Measurements from ENCODE around the gene KIF13A.
"Not testable (repeated sequence)": the region's sequence is repeated elsewhere in the genome, so short reads cannot be mapped to it uniquely, and the experiment has no call there.

Gene KIF13A

DNA sequence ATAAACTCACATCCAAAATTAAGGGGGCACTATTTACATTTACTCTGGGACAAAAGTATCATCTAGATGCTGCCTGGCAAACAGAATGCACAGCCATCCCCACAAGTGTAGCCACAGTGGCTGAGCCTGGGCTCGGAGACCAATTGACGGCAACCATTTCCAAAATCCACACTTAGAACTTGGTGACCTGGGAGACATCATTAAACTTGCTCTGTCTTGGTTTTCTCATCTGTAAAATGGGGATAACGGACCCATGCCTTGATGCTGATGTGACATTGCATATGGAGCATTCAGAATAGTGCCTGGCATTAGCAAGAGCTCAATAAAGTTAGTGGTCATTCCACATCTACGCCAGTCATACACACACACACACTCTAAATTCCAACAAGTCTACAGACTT, 140.7 kb downstream of the KIF13A start:
- DNase-seq (ENCODE audit: low read depth in 3 of 3): no peak

DNA sequence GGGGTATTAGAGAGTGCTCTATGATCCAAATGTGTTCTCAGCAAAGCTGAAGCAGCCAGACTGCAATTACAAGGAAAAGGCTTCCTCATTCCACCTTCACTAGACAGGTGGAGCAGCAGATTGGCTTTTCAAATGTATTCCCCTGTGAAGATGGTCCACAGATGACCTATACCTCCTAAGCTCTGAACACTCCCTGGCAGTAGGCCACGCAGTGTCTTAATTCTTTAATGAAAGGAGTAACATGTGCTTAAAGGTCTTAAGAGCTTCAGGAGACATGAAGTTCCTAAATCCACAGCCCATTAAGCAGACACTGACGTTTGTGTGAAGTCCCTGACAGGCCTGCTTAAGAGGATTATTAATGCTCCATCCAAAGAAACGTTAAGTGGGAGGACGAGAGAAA, 141.8 kb downstream of the KIF13A start:
- DNase-seq (ENCODE audit: low read depth in 3 of 3): no peak

DNA sequence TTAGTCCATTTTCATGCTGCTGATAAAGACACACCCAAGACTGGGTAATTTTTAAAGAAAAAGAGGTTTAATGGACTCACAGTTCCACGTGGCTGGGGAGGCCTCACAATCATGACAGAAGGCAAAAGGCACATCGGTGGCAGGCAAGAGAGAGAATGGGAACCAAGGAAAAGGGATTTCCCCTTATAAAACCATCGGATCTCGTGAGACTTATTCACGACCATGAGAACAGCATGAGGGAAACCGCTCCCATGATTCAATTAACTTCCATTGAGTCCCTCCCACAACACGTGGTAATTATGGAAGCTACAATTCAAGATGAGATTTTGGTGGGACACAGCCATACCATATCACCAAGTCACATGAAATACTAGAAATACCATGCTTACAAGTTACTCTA, 142.5 kb downstream of the KIF13A start:
- not testable (repeated sequence) for DNase-seq (ENCODE audit: low read depth in 3 of 3)

DNA sequence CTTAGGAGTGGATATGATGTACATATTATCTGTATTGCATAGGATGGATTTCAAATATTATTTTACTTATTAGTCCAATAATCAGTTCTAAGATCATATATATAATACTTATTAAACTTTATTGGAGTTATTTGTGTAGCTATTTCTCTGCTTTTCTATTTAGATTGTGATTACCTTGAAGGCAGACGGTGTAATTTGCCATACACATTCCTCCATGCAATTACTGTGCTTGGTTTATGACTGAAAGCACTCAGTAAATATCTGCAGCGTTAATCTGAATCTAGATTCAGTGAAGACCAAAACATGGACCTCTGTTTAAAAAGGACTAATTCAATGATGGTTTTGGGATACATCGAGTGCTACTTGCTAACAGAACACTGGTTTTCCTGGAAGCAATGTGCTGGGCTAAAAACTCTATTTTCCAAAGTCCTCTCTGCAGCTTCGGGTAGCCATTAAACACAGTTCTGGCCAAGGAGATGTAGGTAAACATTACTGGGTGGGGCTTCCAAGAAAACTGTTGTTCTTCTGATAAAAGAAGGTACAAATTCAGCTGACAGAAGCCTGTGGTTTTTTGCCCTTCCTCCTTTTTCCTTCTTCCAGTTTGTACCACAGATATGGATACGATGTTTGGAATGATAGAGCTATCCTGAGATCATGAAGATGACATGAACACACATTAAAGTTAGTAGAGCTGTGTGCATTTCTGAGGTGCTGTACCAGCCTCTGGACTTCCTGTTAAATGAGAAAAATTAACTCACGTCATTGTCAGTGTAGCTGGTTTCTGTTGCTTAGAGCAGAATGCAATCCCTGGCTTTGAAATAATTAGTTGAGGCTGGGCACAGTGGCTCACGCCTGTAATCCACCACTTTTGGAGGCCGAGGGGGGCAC, 144.3 kb downstream of the KIF13A start:
- DNase-seq (ENCODE audit: low read depth in 3 of 3): no peak

DNA sequence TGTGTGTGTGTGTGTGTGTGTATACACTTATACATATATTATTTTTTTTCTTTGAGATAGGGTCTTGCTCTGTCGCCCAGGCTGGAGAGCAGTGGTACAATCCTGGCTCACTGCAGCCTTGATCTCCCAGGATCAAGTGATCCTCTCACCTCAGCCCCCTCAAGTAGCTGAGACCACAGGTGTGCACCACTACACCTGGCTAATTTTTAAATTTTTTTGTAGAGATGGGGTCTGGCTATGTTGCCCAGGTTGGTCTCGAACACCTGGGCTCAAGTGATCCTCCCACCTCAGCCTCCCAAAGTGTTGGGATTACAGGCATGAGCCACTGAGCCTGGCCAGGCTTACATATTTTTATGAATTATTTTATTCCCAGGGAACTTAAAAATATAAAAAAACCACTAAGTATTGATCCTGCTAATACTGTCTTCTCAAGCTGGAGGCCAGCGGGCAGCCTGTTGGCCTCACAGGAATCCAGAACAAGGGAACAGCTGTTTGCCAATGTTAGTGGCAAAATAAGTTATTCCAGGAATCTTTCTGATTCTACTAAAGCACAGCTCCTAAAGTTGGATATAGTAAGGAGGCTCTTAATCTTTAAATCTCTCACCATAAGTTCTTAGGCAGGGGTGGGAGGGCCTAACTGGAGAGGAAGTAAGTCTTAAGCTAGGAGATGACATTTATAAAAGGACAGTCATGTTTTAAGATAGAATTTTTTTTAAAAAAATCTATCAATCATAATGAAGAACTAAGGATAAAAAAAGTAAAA, 145.2 kb downstream of the KIF13A start:
- DNase-seq (ENCODE audit: low read depth in 3 of 3): no peak

DNA sequence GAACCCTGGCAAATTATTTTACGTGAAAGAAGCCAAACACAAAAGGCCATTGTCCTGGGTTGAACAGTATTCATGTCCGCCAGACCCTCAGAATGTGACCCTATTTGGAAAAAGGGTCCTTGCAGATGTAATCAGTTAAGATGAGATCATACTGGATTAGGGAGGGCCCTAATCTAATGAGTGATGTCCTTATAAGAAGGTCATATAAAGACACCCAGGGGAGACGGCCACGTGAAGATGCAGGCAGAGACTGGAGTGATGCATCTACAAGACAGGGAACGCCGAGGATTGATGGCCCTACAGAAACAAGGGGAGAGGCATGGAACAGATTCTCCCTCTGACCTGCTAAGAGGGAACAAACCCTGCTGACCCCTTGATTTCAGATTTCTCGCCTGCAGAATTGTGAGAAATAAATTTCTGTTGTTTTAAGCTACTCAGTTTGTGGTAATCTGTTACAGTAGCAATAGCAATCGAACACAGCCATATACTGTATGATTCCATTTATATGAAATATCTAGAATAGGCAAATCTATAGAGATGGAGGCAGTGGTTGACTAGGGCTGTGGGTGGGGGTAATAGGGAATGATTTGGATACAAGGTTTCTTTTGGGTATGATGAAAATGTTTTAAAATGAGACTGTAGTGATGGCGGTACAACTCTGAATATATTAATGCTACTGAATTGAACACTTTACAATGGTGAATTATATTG, 147.8 kb downstream of the KIF13A start:
- no peak for DNase-seq (ENCODE audit: low read depth in 3 of 3)

DNA sequence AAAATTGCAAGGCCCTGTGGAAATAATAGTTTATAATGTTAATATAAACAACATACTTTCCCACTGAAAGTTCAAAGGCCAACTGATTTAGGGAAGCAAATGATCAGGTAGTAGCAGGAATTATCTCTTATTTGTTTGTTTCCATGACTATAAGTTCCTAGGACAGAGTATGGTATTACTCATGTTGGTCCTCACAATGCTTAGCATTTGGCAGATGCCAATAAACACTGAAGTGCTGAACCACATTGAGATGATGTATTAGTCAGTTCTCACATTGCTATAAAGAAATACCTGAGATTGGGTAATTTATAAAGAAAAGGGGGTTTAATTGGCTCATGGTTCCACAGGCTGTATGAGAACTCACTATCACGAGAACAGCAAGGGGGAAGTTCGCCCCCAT, 151.1 kb downstream of the KIF13A start:
- no peak for DNase-seq (ENCODE audit: low read depth in 3 of 3)

DNA sequence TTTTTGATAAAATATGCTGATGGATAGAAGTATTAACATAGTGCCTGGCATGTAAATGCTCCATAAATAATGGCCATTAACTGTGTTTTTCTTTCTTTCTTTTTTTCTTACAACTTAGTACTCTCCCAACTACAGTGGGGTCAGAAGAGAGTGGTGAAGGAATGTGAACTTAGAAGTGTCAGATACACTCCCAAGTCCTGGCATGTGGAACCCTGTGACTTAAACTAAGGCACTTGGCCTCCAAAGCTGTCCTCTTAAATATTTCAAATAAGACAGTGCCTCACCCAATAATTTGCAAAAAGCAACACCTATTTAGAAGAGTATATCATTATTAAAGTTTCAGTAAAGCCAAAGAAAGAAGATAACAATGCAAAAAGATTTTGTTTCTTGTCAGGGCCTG, 151.7 kb downstream of the KIF13A start:
- DNase-seq (ENCODE audit: low read depth in 3 of 3): no peak

DNA sequence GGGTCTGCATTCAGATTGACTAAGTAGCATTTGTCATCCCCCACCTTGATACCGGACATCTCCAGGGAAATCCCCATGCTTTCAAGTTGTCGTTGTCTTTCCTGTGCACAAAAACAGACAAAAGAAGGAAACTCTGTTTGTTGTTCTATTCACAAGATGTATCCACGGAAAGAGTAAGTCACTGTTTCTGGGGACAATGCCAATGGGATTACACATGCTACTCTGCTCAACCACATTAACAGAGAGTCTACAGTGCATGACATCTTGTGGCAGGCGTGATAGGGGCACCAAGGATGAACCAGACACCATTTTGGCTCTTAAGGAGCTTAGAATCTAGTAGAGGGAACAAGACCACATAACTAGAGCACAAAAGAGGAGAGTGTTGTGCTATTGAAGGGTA, 156.3 kb downstream of the KIF13A start:
- DNase-seq (ENCODE audit: low read depth in 3 of 3): no peak

DNA sequence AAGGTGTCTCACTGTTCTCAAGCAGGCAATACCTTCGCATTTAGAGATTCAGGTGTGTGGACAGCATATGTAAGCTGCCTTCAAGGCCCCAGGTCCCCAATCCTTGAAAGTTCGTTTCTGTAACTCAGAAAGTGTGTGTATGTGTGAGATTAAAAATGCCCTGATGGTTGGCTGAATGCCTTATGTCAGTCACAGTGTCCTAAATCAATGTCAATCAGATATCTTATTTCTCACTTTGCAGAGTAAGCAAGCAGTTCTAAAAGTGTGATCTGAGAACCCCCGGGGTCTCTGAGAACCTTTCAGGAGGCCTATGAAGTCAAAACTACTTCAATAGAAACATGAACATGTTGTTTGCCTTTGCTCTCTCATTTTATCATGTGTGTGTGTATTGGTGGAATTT, 157.5 kb downstream of the KIF13A start:
- no peak for DNase-seq (ENCODE audit: low read depth in 3 of 3)

DNA sequence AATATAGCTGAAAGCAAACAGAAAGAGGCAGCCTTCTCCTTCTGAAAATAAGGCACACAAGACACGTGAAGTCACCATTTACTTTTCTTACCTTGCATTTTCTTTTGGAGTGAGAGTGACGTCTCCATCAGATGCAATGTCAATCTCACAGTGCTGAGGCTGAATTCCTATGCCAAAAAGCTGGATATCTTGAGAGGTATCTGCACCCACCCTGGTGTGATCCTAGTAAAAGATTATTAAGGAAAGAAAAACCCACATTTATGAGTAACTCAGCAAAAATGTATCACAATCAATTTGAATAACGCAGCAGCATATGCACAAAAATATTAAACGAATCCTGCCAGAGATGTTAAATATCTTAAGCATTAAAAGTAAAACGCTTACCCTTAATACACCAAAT, 159.3 kb downstream of the KIF13A start:
- DNase-seq (ENCODE audit: low read depth in 3 of 3): no peak

DNA sequence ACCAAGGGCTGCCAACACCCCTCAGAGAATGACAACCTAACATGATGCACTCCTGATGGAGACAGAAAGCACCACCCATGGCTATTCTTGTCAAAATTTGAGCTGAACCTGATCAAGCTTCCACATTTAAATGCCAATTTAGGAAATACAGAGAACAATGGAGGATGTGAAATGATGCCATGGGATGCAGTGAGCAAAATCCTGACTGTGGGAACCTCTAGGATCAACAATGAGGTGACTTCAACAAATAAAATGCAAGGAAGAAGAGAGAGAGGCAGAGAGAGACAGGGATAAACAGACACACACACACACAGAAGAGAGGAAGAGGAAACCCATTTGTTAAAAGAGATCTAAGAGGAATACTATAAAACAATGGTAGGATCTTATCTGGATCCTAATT, 161.1 kb downstream of the KIF13A start:
- DNase-seq (ENCODE audit: low read depth in 3 of 3): no peak

DNA sequence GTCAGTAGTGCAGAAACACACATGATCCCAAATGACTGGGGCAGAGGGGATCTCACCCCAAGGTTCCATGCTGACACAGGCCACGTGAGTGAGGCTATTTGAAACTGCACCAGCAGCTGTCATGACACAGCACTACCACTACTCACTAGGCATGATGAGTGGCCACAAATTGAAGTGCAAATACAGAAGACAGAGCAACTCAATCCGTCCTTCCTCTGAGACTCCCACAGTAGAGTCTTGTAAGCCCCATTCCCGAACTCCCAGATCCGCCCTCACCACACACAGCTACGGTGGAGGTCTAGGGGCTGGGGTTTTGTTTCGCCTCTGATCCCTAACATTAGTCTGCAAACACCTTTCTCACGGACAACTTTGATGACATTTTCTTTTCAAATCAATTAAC, 167.4 kb downstream of the KIF13A start:
- no peak for DNase-seq (ENCODE audit: low read depth in 3 of 3)

DNA sequence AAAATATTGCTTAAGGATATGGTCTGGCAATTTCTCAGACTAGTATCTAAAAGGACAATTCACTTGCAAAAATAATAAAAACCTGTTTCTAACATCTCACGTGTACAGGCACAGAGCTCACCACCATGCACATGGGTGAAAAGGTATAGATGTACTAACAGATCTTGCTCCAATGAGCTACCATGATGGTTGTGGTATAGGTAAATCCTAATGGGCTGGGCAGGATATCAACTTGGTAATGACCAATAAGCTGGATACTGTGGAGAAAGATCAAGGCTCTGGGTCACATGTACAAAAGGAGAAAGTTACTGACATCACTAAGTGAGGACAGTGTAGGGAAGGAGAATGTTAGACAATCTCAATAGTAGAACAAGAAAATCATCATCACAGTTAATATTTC, 169.7 kb downstream of the KIF13A start:
- no peak for DNase-seq (ENCODE audit: low read depth in 3 of 3)

DNA sequence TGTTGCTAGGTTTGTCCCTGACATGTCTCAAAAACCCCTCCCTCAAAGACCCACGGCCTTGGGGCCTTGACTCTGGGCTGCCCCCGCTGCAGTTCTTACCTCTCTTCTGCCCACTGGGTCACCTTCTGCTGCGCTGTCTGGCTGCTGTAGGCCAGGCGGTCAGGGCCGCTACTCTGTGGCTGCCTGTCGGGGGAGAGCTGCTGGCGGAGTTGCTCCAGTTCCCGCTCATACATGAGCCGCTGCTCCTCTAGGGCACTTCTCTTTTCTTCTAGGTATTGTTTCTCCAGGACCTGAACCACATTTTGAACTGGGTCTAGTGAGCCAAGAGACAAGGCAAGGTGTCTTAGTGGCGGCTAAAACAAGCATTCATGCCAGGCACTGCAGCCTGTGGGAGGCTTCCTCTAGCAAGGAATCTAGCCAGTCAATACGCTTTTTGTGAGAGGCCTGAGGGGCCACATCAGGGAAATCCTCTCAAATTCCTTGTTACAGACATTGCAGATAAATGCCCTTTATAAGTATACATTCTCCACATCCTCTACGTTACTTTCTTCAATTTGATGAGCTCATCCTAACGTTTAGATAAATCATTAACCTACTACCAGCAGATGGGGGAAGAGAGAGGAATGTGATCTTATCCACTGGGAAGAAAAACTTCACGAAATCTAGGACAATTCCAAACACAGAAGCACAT, 170.4 kb downstream of the KIF13A start:
- no peak for DNase-seq (ENCODE audit: low read depth in 3 of 3)

DNA sequence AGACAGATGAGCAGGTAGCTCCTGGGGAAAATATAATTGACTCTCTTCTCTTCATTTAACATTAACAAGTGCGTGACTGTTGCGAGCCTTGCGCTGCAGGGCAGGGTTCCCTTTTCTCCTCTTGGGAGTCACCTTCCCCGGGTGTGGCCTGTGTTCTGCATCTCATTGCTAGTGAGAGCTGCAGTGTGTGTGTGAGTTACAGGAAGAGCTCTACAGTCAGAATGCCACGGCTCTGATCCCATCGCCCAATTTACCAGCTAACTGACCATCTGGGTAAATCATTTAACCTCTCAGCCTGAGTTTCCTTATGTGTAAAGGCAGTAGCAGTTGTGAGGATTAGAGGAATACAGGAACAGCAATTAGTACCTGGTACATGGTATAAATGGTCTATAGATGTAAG, 173.9 kb downstream of the KIF13A start:
- no peak for DNase-seq (ENCODE audit: low read depth in 3 of 3)

DNA sequence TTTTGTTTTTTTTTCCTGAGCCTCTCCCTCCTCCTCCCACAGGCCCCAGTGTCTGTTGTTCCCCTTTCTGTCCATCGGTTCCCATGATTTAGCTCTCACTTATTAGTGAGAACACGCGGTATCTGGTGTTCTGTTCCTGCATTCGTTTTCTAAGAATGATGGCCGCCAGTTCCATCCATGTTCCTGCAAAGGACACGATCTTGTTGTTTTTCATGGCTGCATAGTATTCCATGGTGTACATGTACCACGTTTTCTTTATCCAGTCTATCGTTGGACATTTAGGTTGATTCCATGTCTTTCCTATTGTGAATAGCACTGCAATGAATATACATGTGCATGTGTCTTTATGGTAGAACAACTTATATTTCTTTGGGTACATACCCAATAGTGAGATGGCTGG, 175.1 kb downstream of the KIF13A start:
- no peak for DNase-seq (ENCODE audit: low read depth in 3 of 3)

DNA sequence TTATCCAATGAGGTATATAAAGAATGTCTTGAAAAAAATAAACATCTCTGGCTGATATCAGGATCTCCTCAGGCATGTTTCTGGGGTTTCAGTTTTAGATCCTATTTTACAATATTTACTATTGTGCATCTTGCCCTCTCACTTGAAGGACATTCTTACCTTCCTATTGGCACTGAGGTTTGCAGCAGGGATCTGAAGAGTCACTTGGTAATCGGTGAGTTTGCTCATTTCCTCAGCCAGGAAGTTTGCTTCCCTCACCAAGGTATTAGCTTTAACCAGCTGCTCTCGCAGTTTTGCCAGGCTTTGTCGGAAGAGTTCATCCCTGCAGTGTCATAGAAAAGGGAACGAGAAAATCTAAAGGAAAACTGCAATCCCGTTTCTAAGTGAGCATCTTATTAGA, 178.8 kb downstream of the KIF13A start:
- DNase-seq (ENCODE audit: low read depth in 3 of 3): no peak

DNA sequence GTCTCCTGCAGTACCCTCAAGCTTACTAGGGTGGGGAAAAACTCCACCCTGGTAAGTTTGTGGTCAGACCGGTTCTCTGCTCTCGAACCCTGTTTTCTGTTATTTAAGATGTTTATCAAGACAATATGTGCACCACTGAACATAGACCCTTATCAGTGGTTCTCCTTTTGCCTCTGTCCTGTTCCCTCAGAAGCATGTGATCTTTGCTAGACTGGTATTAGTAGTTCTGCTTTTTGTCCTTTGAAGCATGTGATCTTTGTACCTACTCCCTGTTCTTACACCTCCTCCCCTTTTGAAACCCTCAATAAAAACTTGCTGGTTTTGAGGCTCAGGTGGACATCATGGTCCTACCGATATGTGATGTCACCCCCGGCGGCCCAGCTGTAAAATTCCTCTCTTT, 180.0 kb downstream of the KIF13A start:
- DNase-seq (ENCODE audit: low read depth in 3 of 3): not testable (repeated sequence)

DNA sequence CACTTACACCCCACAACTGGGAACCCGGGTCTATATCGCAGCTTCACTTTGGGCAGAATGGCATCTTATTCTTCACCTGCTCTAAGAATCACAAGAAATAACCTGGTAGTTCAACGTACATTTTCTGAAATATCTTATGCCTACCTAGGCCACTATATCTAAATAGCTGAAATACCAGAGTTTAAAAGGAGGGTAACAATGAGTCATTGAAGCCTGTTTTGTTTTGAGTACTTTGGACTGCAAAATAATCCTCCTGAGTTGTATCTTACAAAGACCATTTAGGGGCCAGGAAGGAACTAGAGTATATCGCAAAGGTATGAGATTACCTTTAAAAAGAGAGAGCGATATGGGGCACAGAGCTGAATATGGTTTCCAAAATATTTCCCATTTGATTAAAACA, 184.0 kb downstream of the KIF13A start:
- no peak for DNase-seq (ENCODE audit: low read depth in 3 of 3)

DNA sequence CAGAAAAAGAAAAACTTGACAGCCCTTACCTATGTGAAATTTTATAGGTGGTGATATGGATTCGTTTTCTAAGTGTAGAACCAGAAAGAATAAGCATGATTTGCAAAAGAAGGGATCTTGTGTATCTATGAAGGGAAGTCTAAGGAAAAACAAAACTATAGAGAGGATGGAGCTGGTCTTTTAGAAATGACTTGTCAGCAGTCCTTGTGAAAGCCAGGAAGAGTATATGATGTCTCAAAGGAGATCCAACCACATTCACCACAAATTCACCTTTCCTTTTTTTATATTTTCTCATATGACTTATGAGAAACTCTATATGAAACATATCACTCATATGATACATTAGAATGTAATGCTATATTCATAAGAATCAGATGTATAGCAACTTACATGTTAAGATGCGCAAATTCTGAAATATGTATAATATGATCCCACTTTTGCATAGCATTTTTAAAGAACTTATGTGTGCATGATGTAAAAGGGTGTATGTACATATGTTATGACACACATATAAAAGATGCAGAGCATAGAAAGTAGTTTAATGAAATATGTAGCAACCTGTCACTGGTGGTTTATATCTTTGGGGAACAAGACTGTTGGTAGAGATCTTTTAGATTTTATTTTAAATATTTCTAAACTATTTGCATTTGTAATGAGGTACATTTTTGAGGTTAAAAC, 188.8 kb downstream of the KIF13A start:
- DNase-seq (ENCODE audit: low read depth in 3 of 3): no peak
